ENCODE measurements around the gene METTL26.
A peak's percentile ranks its signal among the peaks of the same experiment; 100 is the strongest.

METTL26 gene

GRCh38 chr16:596736-597060, 39.4 kb downstream of the METTL26 start:
- no peak for DNase-seq (ENCODE audit: low read depth in 2 of 2)

DNA sequence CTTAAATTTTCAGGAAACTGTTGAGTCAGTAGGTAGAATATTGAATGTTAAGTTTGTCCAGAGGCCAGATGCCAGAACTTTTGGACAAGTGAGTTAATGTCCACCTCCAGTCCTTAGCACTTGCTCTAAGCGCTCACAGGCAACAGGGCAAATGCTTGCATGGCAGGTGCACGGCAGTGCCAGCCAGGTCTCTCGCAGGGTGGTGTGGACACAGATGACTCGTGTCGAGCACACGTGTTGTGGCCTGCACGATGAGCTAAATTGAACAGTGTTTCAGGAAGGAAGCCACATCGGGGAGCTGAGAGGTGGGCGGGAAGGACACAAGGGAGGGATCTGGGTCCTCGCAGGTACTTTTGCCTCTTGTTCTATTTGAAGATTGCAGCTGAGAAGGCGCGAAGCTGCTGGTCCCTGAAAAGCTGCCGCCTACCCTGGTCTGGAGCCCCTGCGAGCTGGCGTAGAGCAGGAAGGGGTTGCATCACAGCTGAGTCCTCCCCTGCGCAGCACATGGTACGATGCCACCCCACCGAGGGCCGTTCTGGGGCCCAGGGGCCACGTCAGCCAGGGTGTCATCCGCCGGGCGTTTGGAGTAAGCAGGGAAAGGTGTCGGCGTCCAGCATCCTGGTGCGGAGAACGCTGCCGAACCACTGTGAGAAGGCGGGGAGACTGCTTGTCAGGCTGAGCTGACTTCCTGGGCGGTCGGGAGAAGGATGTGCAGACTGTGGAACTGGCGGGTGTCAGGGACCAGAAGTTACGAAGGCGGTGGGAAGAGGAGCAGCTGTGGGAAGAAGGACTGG, 40.0 kb downstream of the METTL26 start:
- no peak for DNase-seq (ENCODE audit: low read depth in 2 of 2)

DNA sequence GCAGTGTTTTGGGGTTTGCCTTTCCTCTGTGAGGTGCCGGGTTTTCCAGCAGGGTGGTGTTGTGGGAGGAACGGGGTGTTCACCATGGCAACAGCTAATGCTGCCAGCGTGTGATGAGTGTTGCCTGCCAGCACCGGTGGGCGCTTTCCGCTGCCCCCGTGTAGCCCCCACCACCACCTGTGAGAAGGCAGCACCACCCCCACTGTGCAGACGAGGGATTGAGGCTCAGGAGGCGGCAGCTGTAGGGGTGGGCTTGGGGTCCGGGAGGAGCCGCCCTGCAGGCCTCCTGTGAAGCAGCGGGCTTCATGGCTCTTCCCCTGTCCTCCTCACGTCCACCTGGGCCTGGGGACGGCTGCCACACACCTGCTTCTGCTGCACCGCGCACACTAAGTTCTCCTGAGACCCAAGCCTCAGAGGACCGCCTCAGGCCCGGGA, 41.0 kb downstream of the METTL26 start:
- DNase-seq (ENCODE audit: low read depth in 2 of 2) = no peak

GRCh38 chr16:593807-594206, 42.3 kb downstream of the METTL26 start:
- DNase-seq (ENCODE audit: low read depth in 2 of 2) = no peak

- DNase-seq (ENCODE audit: low read depth in 2 of 2) = no peak
Measured at GRCh38 chr16:593406-593805, 42.7 kb downstream of the METTL26 start.

DNA sequence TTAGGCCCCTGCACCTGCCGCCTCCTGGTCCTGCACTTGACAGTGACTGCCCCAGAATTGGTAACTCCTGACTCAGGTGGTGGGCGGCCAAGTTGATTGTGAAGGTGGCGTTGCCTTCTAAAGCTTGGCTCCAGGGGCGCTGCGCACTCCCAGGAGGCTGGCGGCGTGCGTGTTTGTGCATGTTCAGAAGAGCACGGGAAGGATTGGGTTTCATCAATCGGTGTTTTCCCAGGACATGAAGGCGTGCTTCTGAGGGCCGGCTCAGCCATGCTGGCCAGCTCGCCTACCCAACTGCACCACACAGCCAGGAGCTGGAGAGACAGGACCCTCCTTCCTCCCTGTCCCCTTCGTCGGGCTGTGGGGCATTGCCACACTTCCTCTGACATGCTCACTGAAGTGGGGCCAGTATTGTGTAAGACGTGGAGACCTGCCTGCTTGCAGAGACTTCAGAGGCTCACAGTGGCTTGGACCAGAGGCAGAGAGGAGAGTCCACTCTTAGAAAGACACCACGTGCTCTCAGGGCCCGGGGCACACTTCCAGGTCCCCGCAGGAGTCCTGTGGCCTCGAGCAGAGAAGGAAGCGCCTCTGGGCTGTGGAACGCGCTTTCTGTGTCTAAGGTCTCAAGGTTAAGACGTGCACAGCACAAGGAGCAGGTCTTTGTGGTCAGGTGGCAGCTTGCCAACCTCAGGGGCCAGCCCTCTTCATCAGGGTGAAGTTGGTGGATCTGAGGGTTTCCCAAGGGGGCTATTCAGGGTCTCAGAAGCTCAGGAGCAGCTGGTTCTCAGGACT, 43.4 kb downstream of the METTL26 start:
- DNase-seq (ENCODE audit: low read depth in 2 of 2) = no peak

GRCh38 chr16:591892-592517, 44.1 kb downstream of the METTL26 start:
- DNase-seq (ENCODE audit: low read depth in 2 of 2) = no peak

GRCh38 chr16:591231-591630, 44.9 kb downstream of the METTL26 start:
- DNase-seq (ENCODE audit: low read depth in 2 of 2) = no peak

DNA sequence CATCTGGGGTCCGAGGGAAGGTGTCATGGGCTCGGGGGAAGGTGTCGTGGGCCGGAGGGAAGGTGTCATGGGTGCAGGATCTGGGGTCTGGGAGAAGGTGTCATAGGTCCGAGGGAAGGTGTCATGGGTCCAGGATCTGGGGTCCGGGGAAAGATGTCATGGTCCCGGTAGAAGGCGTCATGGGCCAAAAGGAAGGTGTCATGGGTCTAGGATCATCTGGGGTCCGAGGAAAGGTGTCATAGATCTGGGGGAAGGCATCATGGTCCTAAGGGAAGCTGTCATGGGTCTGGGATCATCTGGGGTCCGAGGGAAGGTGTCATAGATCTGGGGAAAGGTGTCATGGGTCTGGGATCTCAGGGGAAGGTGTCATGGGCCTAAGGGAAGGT, 45.3 kb downstream of the METTL26 start:
- DNase-seq (ENCODE audit: low read depth in 2 of 2) = no peak

DNA sequence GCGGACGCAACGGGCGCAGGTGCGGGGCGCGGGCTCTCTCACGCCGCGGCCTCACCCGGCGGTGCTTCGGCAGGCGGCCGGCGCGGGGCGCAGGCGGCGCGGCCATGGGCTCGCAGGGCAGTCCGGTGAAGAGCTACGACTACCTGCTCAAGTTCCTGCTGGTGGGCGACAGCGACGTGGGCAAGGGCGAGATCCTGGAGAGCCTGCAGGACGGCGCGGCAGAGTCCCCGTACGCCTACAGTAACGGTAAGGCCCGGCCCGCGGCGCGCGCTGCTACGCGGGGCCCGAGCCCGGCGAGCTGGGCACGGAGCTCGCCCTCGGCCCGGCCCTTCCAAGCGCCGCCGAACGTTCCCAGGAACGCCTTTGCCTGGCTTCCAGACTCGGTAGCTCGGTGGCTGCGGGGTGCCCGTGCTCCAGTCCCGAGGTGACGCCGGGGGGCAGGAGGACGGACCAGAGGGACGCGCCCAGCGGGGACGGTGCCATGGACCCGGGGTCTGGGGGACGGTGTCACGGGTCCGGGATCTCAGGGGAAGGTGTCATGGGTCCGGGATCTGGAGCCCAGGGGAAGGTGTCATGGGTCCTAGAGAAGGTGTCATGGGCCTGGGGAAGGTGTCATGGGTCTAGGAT, 45.8 kb downstream of the METTL26 start:
- DNase-seq (ENCODE audit: low read depth in 2 of 2) = no peak

GRCh38 chr16:589658-590187, 46.4 kb downstream of the METTL26 start, which contains the start of gene RAB40C:
RAB40C (plus strand) TSS chr16:590066; CDS start chr16:590292, 226 bp downstream.
- DNase-seq (ENCODE audit: low read depth in 2 of 2) = peak; percentile 97 to 98

DNA sequence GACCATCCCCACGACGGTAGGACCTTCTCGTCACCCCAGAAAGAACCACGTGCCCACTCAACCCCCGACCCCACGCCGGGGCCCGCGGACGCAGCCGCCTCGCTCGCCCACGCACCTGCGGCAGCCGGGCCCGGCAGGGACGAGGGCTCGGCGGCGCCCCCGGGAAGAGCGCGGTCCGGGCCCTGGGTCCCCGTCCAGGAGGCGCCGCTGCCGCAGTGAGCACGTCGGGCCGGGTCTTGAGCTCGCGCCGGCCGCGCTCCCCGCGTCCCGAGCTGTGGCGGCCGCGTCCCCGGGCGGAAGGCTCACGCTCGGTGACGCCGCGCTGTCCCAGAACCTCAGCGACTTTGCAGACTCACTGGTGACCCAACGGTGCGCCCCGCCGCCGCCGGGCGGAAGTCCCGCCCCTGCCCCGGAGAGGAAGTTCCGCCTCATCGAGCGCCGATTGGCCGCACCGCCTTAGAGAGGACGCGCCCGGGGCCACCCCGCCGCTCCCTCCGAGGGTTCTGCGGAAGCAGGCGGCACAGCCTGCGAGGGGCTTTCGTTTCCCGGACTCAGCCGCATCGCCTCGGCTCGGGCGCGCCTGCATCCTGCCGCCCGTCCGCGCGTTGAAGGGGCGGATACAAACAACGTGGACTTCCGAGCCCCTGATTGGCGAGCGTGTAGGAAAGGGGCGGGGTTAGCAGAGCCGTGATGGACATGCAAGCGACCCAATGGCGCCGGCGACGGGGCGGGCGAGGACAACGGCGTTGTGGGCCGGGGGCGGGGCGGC, 47.0 kb downstream of the METTL26 start:
- DNase-seq (ENCODE audit: low read depth in 2 of 2) = peak; percentile 92 to 95

- DNase-seq (ENCODE audit: low read depth in 2 of 2) = peak in 1 of 2 donors; percentile 39
Measured at GRCh38 chr16:588639-588888, 47.5 kb downstream of the METTL26 start.

GRCh38 chr16:586645-587590, 49.2 kb downstream of the METTL26 start:
- no peak for DNase-seq (ENCODE audit: low read depth in 2 of 2)

- DNase-seq (ENCODE audit: low read depth in 2 of 2) = no peak
Measured at GRCh38 chr16:586047-586644, 50.0 kb downstream of the METTL26 start.

DNA sequence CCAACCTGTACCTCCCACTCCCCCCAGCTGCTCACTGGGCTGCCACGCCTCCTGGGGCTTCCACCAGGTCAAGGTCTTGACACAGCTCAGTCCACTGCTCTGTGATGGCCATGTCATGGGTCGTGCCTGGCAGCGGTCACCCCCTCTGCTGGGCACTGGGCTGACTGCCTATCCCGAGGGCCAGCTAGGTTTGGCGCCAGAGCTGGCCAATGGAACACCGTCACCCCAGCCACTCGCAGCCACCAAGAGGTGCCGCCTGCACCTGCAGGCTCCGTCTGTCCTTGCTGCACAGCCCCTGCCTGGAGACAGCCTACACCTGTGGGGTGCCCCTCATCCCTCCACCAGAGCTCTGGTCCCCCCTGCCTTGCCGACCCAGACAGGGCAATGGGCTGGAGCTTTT, 50.8 kb downstream of the METTL26 start:
- no peak for DNase-seq (ENCODE audit: low read depth in 2 of 2)
